PC-3 (cell line): Measurements from ENCODE around the gene INSM1. TPM values are rescaled to one million over a fixed set of nuclear protein-coding genes. Genes with fewer than 3 reads are reported as not detected.

Experiments used
- ATAC-seq: fragments of 200-7000 bp; cut with Tn5 transposase; 2 replicates; pipeline ENCODE4 v1.9.1; 2020; ENCODE audit warnings: mild to moderate bottlenecking, moderate library complexity
- BruUV-seq: library from RNA; stranded (reverse); fragments of 400-500 nt; replicated peaks from 2 replicates; lab custom pipeline; 2021; lab: Mats Ljungman, UMichigan
- CTCF ChIA-PET: fragments of 300-600 bp; sonication (Branson Sonifier 250); formaldehyde crosslinking; loops from one replicate; lab custom pipeline; 2022; ENCODE audit warnings: antibody characterized with exemption; lab: Charles Lee
- POLR2A ChIA-PET: fragments of 300-600 bp; sonication (Branson Sonifier 250); formaldehyde crosslinking; loops from one replicate; lab custom pipeline; 2022; ENCODE audit warnings: antibody characterized with exemption; ENCODE audit not compliant: unreplicated experiment; lab: Charles Lee
- DNase-seq: peaks from one replicate; pipeline ENCODE4 v3.0.0-alpha.2; 2015
- H2AFZ ChIP-seq: fragments of 300-600 bp; sonication (generic); 2 replicates; pipeline ENCODE4 v1.6.0; 2016; ENCODE audit warnings: antibody characterized with exemption, low read length
- H3F3A ChIP-seq: fragments of 300-600 bp; sonication (generic); one replicate; pipeline ENCODE4 v1.6.0; 2017; ENCODE audit warnings: antibody characterized with exemption, low read length, control low read depth, mild to moderate bottlenecking; ENCODE audit not compliant: unreplicated experiment
- H3K27ac ChIP-seq: fragments of 300-600 bp; sonication (generic); 2 replicates; pipeline ENCODE4 v1.5.1; 2016; ENCODE audit warnings: mild to moderate bottlenecking, low read length
- H3K27me3 ChIP-seq: fragments of 300-600 bp; sonication (generic); 2 replicates; pipeline ENCODE4 v1.6.1; 2016; ENCODE audit warnings: low read length, mixed read lengths
- H3K36me3 ChIP-seq: fragments of 300-600 bp; sonication (generic); 2 replicates; pipeline ENCODE4 v1.6.1; 2016; ENCODE audit warnings: low read depth, mixed run types, low read length, mixed read lengths
- H3K4me1 ChIP-seq: fragments of 300-600 bp; sonication (generic); 2 replicates; pipeline ENCODE4 v1.5.1; 2016; ENCODE audit warnings: low read length; ENCODE audit not compliant: insufficient read depth
- H3K4me2 ChIP-seq: fragments of 300-600 bp; sonication (generic); 2 replicates; pipeline ENCODE4 v1.6.0; 2016; ENCODE audit warnings: low read length
- H3K4me3 ChIP-seq: fragments of 300-600 bp; sonication (generic); 2 replicates; pipeline ENCODE4 v1.5.1; 2016; ENCODE audit warnings: mild to moderate bottlenecking, low read length, mixed read lengths
- H3K79me2 ChIP-seq: fragments of 300-600 bp; sonication (generic); 2 replicates; pipeline ENCODE4 v1.6.1; 2017; ENCODE audit warnings: low read length, mixed read lengths
- H3K9ac ChIP-seq: fragments of 300-600 bp; sonication (generic); 2 replicates; pipeline ENCODE4 v1.6.0; 2016; ENCODE audit warnings: mild to moderate bottlenecking, low read length
- H3K9me2 ChIP-seq: fragments of 300-600 bp; sonication (generic); replicated peaks from 2 replicates; pipeline ENCODE4 v1.6.1; 2016; ENCODE audit warnings: mixed run types, low read length, mixed read lengths
- H3K9me3 ChIP-seq: fragments of 300-600 bp; sonication (generic); 2 replicates; pipeline ENCODE4 v1.6.1; 2016; ENCODE audit warnings: low read length, mixed read lengths
- H4K20me1 ChIP-seq: fragments of 300-600 bp; sonication (generic); 2 replicates; pipeline ENCODE4 v1.6.1; 2016; ENCODE audit warnings: low read length, mixed read lengths
- EZH2 ChIP-seq: fragments of 300-600 bp; sonication (generic); IDR thresholded peaks from one replicate; pipeline ENCODE4 v1.6.1; 2017; ENCODE audit warnings: antibody characterized with exemption, mild to moderate bottlenecking, low read length; ENCODE audit not compliant: unreplicated experiment
- EZH2phosphoT487 ChIP-seq: fragments of 300-600 bp; sonication (generic); IDR thresholded peaks from 2 replicates; pipeline ENCODE4 v1.6.1; 2018; ENCODE audit warnings: mild to moderate bottlenecking, antibody characterized with exemption, low read length, borderline replicate concordance
- intact Hi-C: fragments of 100-400 bp; cut with micrococcal nuclease; formaldehyde crosslinking; loops from 2 replicates; pipeline ENCODE4 v1.9.0; 2023
- total RNA-seq: library from RNA; depleted of rRNA; stranded (reverse); fragments of >200 nt; gene quantifications from 2 replicates; pipeline ENCODE4 v1.2.3, GENCODE V29; 2014
- TF ChIP-seq, protein P1 (sequence below): fragments of 300-600 bp; sonication (generic); conservative IDR thresholded peaks from 2 replicates; pipeline ENCODE4 v1.5.1; 2017; ENCODE audit warnings: antibody characterized with exemption, low read depth, mild to moderate bottlenecking, low read length

INSM1 gene
- total RNA-seq, 1 experiment from 2014 or later: 0.04 TPM

DNA sequence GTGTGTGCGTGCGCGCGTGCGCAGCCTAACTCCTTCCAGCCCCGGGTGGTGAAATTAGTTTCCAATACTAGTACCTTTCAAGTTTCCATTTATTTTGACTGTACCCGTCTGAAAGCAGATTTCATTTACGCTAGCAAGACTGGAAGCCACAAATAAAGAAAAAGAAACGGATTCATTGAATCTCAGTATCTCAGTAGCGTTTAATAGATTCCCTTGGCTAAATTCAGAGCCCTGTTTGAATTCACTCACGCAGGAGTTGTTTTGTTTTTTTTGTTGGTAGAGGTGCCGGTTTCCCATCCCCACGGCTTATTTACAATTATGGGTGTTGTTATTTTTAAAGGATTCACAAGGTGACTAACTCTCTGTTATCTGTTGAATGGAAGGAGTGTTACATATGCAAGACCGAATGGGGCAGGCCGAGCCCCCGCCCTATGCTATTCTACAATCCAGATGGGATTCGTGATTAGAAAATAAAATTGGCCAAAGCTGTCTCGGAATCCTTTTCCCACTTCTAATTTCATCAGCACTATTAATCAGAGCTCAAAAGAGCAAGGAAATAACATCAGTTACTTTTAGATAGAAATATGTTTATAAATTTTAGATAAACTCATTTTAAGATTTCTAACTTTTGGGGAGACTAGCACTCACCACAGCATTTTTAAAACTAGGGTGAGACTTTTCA lies 2.3 kb upstream of the INSM1 start:
- intact Hi-C loops: no loop called here
- Histone ChIP-seq H3K9me2 (no peaks in the 10 kb centered on the region), H3K36me3 (no peaks in the 10 kb centered on the region), H3K9ac (no peak overlapping the region), H4K20me1 (no peaks in the 10 kb centered on the region), H2AFZ (no peak overlapping the region), H3K4me1 (peaks cover 4% of the 10 kb centered on the region; the same call in 1 of the 2 replicates), H3F3A (no peaks in the 10 kb centered on the region), H3K27ac (no peak overlapping the region), H3K27me3 (peaks cover 82% of the 10 kb centered on the region), H3K4me2 (no peak overlapping the region), H3K4me3 (no peak overlapping the region), H3K9me3 (no peaks in the 10 kb centered on the region), H3K79me2 (no peaks in the 10 kb centered on the region)
- BruUV-seq: no TSS peak
- ChIA-PET CTCF (no interaction called here), POLR2A (no interaction called here)
- no peak for DNase-seq
- TF ChIP-seq EZH2phosphoT487: no peak
- no peak for TF ChIP-seq EZH2
- TF ChIP-seq, protein P1, sequence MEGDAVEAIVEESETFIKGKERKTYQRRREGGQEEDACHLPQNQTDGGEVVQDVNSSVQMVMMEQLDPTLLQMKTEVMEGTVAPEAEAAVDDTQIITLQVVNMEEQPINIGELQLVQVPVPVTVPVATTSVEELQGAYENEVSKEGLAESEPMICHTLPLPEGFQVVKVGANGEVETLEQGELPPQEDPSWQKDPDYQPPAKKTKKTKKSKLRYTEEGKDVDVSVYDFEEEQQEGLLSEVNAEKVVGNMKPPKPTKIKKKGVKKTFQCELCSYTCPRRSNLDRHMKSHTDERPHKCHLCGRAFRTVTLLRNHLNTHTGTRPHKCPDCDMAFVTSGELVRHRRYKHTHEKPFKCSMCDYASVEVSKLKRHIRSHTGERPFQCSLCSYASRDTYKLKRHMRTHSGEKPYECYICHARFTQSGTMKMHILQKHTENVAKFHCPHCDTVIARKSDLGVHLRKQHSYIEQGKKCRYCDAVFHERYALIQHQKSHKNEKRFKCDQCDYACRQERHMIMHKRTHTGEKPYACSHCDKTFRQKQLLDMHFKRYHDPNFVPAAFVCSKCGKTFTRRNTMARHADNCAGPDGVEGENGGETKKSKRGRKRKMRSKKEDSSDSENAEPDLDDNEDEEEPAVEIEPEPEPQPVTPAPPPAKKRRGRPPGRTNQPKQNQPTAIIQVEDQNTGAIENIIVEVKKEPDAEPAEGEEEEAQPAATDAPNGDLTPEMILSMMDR: no peak
- ATAC-seq: no peak

DNA sequence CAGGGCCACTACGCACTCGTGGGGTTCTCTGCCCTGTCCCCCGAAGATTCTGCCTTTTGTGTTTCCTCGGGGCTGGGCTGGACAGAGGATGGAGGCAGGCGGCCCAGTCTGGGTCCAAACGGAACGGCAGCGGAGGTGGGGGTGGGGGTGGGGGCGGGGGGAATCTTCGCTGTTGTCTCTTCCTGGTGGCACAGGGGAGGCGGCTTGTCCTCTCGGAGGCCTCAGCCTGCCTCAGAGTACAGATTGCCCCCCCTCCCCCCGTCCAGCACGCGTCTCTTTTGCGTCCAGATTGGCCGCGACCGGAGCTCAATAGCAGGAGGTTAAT lies 1.4 kb upstream of the INSM1 start:
- H3K27me3 ChIP-seq: peaks cover 85% of the 10 kb centered on the region
- ChIA-PET POLR2A (no interaction called here), CTCF (no interaction called here)
- no peak overlapping the region for H3K4me3 ChIP-seq
- H3K4me1 ChIP-seq: no peaks in the 10 kb centered on the region; the same call in 1 of the 2 replicates
- H3K9me2 ChIP-seq: no peaks in the 10 kb centered on the region
- no peaks in the 10 kb centered on the region for H3K9me3 ChIP-seq
- no peaks in the 10 kb centered on the region for H3F3A ChIP-seq
- no peak overlapping the region for H2AFZ ChIP-seq
- intact Hi-C loops: no loop called here
- no peaks in the 10 kb centered on the region for H3K36me3 ChIP-seq
- H3K4me2 ChIP-seq: no peak overlapping the region
- no peaks in the 10 kb centered on the region for H4K20me1 ChIP-seq
- H3K79me2 ChIP-seq: no peaks in the 10 kb centered on the region
- no peak overlapping the region for H3K27ac ChIP-seq
- ATAC-seq (no peak), DNase-seq (no peak)
- BruUV-seq: no TSS peak
- no peak overlapping the region for H3K9ac ChIP-seq
- TF ChIP-seq EZH2 (no peak), EZH2phosphoT487 (no peak)
- TF ChIP-seq, protein P1: no peak

DNA sequence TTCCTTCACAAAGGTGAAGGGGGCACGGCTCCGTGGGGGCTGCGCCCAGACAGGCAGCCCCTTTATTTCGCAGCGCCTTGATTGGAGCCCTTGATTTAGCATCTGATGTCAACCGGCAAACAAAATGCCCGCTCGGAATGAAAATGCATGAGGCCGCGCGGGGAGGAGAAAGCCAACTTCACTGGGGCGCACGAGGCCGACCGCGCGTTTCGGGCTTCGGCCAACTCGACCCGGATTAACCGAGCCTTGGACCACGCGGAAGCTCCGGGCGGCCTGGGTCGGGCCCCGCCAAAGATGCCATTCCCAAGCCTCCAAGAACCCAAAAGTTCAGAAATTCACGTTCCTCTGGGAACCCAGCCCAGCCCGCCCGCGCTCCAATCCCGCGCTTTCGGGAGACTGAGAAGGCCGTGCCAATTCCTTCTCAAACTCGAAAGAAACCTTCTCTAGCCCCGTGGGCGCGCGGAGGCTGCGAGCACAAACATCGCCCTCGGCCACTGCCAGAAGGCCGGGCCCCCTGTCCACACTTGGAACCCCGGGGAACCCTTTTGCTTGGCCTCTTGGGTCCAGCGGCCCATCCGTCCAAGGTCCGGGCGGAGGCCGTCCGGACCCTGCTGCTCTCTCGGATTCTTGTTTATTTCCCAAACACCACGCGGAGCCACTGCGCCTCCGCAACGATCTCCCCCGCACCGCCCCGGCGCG lies 879 bp upstream of the INSM1 start:
- Histone ChIP-seq H3K27ac (no peak overlapping the region), H3K4me2 (no peak overlapping the region), H4K20me1 (no peaks in the 10 kb centered on the region), H3K79me2 (no peaks in the 10 kb centered on the region), H3K9me2 (no peaks in the 10 kb centered on the region), H3K27me3 (peaks cover 85% of the 10 kb centered on the region), H3K4me3 (no peak overlapping the region), H3K9me3 (no peaks in the 10 kb centered on the region), H3K9ac (no peak overlapping the region), H3F3A (no peaks in the 10 kb centered on the region), H3K4me1 (no peaks in the 10 kb centered on the region; the same call in 1 of the 2 replicates), H3K36me3 (no peaks in the 10 kb centered on the region), H2AFZ (no peak overlapping the region)
- BruUV-seq: no TSS peak
- DNase-seq (no peak), ATAC-seq (no peak)
- ChIA-PET CTCF (no interaction called here), POLR2A (no interaction called here)
- TF ChIP-seq EZH2phosphoT487: no peak
- TF ChIP-seq, protein P1: no peak
- no peak for TF ChIP-seq EZH2
- intact Hi-C loops: no loop called here
